ENCODE results near the gene SPATA20. TPM values are rescaled to one million over a fixed set of nuclear protein-coding genes. Genes with fewer than 3 reads are reported as not detected.

Gene SPATA20
- total and polyA plus RNA-seq, 4 donors, result 31.5 to 45.9 (median 44.0) TPM

DNA sequence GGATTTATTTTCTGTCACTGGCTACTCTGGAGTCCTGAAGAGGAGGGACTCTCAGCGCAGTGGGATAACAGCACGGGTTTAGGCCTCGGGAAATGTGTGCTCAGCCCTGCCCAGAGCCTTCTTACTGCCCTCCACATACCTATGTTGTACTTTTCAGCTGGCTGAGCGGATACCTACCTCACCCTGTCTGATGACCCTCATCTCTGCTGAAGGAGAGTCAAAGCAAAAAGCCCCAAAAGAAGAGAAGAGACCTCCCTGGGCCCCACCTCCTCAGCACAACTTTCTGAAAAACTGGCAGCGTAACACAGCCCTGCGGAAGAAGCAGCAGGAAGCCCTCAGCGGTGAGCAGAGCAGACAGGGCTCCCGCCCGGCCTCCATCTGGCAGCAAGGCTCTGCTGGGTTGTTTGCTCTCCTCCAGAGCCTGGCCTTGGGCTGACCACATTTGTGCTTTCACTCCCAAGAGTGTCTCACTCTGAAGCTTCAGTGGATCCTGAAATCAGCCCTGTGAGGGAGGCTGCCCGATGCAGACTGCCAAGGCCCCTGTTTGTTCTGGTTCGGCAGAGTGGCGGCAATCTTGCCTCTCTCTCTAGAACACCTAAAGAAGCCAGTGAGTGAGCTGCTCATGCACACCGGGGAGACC, 28.5 kb upstream of the SPATA20 start:
- 62% methylated on average over 11 of the region's 13 CpGs for WGBS (ENCODE audit: insufficient coverage)
- H3K27me3 ChIP-seq (ENCODE audit: control insufficient read depth, insufficient read depth, low read length), result no peaks in the 10 kb centered on the region
- peak overlapping the region; percentile 40 for H3K27ac ChIP-seq (ENCODE audit: low read depth, low read length)
- no peaks in the 10 kb centered on the region for H3K9me3 ChIP-seq (ENCODE audit: control insufficient read depth, insufficient read depth, low read length)
- H3K4me1 ChIP-seq (ENCODE audit: control insufficient read depth, insufficient read depth, low read length), result peaks cover 17% of the 10 kb centered on the region
- no peaks in the 10 kb centered on the region for H3K36me3 ChIP-seq (ENCODE audit: control insufficient read depth, insufficient read depth, low read length)
- H3K4me3 ChIP-seq (ENCODE audit: low read depth, low read length), result no peak overlapping the region
- DNase-seq (ENCODE audit: low read depth in 4 of 6, low spot score in 6 of 6), result peak in 1 of 6 donors; percentile 29

DNA sequence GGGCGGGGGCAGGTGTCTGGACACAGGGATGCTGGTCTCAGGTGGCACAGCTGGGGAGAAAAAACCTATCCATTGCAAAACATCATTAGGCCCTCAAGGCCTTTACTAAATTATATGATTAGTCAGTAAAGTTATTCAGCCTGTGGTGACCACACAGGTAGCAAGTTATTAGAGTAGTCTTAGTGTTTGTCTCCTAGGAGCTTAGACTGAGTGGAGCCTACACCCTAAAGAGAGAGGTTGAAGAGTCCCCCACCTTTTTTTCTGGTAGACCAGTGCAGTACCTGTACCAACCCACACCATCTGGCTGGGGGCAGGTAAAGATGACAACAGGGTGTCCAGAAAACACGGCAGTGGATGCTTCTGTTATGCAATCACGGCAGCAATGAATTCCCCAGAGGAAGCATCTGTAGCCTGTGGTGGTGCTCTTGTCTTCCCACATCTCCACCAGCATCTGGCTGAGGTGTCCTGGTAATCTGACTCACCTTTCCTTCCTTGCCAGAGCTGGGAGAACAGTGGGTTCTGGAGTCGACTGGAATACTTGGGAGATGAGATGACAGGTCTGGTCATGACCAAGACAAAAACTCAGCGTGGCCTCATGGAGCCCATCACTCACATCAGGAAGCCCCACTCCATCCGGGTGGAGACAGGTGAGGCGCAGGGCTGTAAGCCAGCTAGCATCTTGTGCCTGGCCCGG, 27.7 kb upstream of the SPATA20 start:
- no peak overlapping the region for H3K27ac ChIP-seq (ENCODE audit: low read depth, low read length)
- DNase-seq (ENCODE audit: low read depth in 4 of 6, low spot score in 6 of 6), result no peak
- H3K4me1 ChIP-seq (ENCODE audit: control insufficient read depth, insufficient read depth, low read length), result peaks cover 17% of the 10 kb centered on the region
- no peaks in the 10 kb centered on the region for H3K36me3 ChIP-seq (ENCODE audit: control insufficient read depth, insufficient read depth, low read length)
- H3K27me3 ChIP-seq (ENCODE audit: control insufficient read depth, insufficient read depth, low read length), result no peaks in the 10 kb centered on the region
- 92% methylated on average over 4 of the region's 8 CpGs for WGBS (ENCODE audit: insufficient coverage)
- no peak overlapping the region for H3K4me3 ChIP-seq (ENCODE audit: low read depth, low read length)
- no peaks in the 10 kb centered on the region for H3K9me3 ChIP-seq (ENCODE audit: control insufficient read depth, insufficient read depth, low read length)

DNA sequence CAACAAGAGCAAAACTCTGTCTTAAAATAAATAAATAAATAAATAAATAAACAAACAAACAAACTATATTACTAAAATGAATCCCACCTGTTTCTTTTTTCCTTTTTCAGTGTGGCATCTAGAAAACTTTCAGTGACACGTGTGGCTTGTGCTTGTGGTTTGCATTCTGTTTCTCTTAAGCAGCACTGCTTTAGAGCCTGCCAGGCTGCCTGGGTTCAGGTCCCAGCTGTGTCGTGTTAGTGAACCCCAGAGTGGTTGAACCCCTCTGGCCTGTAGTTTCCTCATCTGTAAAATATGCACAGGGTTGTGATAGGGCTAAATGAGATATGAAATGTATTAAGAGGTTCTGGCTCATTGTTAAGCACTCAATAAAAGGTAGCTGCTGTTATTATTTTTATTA, 26.5 kb upstream of the SPATA20 start:
- peaks cover 12% of the 10 kb centered on the region for H3K4me1 ChIP-seq (ENCODE audit: control insufficient read depth, insufficient read depth, low read length)
- H3K27ac ChIP-seq (ENCODE audit: low read depth, low read length), result no peak overlapping the region
- H3K27me3 ChIP-seq (ENCODE audit: control insufficient read depth, insufficient read depth, low read length), result no peaks in the 10 kb centered on the region
- H3K9me3 ChIP-seq (ENCODE audit: control insufficient read depth, insufficient read depth, low read length), result no peaks in the 10 kb centered on the region
- no peak for DNase-seq (ENCODE audit: low read depth in 4 of 6, low spot score in 6 of 6)
- WGBS (ENCODE audit: insufficient coverage), result 100% methylated on average over 1 of the region's 2 CpGs
- H3K36me3 ChIP-seq (ENCODE audit: control insufficient read depth, insufficient read depth, low read length), result no peaks in the 10 kb centered on the region
- H3K4me3 ChIP-seq (ENCODE audit: low read depth, low read length), result no peak overlapping the region

DNA sequence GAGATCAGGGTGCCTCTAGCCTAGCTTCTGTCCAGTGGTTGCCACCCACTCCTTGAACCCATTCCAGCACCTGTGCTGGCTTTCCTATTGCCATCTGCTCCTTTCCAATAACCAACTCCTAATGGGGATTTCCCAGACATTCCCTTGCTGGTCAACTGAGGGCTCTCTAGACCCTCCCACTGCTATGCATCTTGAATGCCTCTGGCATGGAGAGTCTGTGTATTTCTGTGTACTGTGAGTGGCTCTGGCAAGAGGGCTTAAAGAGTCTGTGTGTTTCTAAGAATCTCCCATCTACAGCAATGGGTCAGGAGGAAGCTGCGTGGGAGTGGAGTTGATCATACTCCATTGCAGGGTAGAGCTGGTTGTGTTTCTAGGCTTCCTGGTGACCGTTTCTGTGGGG, 25.5 kb upstream of the SPATA20 start:
- DNase-seq (ENCODE audit: low read depth in 4 of 6, low spot score in 6 of 6), result no peak
- no peaks in the 10 kb centered on the region for H3K27me3 ChIP-seq (ENCODE audit: control insufficient read depth, insufficient read depth, low read length)
- no peaks in the 10 kb centered on the region for H3K9me3 ChIP-seq (ENCODE audit: control insufficient read depth, insufficient read depth, low read length)
- H3K4me1 ChIP-seq (ENCODE audit: control insufficient read depth, insufficient read depth, low read length), result peaks cover 12% of the 10 kb centered on the region
- H3K4me3 ChIP-seq (ENCODE audit: low read depth, low read length), result no peak overlapping the region
- no peaks in the 10 kb centered on the region for H3K36me3 ChIP-seq (ENCODE audit: control insufficient read depth, insufficient read depth, low read length)
- WGBS (ENCODE audit: insufficient coverage), result 74% methylated on average over 2 of the region's 2 CpGs
- H3K27ac ChIP-seq (ENCODE audit: low read depth, low read length), result no peak overlapping the region

DNA sequence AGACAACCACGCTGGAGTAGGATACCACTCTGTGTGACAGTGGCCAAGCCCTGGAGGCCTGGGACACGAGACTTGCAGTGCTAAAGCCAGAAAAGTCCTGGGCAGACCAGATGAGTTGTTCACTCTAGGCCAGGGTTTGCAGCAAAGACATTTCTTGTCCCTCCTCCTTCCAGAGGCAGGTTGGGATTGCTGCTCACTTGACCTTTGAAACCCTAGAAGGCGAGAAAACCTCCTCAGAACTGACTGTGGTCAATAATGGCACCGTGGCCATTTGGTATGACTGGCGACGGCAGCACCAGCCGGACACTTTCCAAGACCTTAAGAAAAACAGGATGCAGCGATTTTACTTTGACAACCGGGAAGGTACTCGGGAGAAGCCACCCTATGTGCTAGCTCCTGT, 24.2 kb upstream of the SPATA20 start:
- WGBS (ENCODE audit: insufficient coverage), result 94% methylated on average over 10 of the region's 10 CpGs
- no peaks in the 10 kb centered on the region for H3K27me3 ChIP-seq (ENCODE audit: control insufficient read depth, insufficient read depth, low read length)
- H3K4me3 ChIP-seq (ENCODE audit: low read depth, low read length), result no peak overlapping the region
- H3K4me1 ChIP-seq (ENCODE audit: control insufficient read depth, insufficient read depth, low read length), result peaks cover 16% of the 10 kb centered on the region
- no peaks in the 10 kb centered on the region for H3K36me3 ChIP-seq (ENCODE audit: control insufficient read depth, insufficient read depth, low read length)
- no peak for DNase-seq (ENCODE audit: low read depth in 4 of 6, low spot score in 6 of 6)
- H3K27ac ChIP-seq (ENCODE audit: low read depth, low read length), result no peak overlapping the region
- H3K9me3 ChIP-seq (ENCODE audit: control insufficient read depth, insufficient read depth, low read length), result no peaks in the 10 kb centered on the region

DNA sequence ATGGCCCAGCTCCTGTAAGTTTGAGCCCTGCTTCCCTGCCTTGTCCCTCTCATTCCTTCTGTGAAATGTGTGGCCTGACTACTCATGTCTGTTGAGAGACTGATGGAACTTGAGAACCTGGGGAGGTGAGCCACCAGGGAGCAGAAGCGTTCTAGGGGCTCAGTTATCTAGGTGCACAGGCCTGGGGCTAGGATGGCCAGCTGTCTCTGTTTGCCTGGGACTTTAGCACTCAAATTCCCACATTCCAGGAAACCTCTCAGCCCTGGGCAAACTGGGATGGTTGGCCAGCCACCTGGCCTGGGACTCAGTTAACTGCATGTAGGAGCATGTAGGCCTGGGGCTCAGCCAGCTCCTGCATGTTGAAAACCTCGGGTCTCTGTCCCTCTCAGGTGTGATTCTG, 23.8 kb upstream of the SPATA20 start:
- 92% methylated on average over 2 of the region's 2 CpGs for WGBS (ENCODE audit: insufficient coverage)
- Histone ChIP-seq H3K27me3 (ENCODE audit: control insufficient read depth, insufficient read depth, low read length) (no peaks in the 10 kb centered on the region), H3K4me1 (ENCODE audit: control insufficient read depth, insufficient read depth, low read length) (peaks cover 12% of the 10 kb centered on the region), H3K36me3 (ENCODE audit: control insufficient read depth, insufficient read depth, low read length) (no peaks in the 10 kb centered on the region), H3K9me3 (ENCODE audit: control insufficient read depth, insufficient read depth, low read length) (no peaks in the 10 kb centered on the region), H3K27ac (ENCODE audit: low read depth, low read length) (no peak overlapping the region), H3K4me3 (ENCODE audit: low read depth, low read length) (no peak overlapping the region)
- DNase-seq (ENCODE audit: low read depth in 4 of 6, low spot score in 6 of 6), result no peak

DNA sequence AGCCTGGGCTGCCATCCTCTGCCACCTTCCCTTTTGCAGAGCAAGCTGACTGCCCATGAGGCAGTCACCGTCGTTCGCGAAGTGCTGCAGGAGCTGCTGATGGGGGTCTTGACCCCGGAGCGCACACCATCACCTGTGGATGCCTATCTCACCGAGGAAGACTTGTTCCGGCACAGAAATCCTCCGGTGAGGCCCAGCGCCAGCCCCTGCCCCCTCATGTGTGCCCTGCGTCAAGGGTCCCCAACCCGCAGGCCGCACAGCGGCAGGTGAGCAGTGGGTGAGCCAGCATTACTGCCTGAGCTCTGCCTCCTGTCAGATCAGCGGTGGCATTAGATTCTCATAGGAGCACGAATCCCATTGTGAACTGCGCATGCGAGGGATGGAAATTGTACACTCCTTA, 22.1 kb upstream of the SPATA20 start:
- Histone ChIP-seq H3K27me3 (ENCODE audit: control insufficient read depth, insufficient read depth, low read length) (no peaks in the 10 kb centered on the region), H3K4me3 (ENCODE audit: low read depth, low read length) (no peak overlapping the region), H3K4me1 (ENCODE audit: control insufficient read depth, insufficient read depth, low read length) (peaks cover 5% of the 10 kb centered on the region), H3K36me3 (ENCODE audit: control insufficient read depth, insufficient read depth, low read length) (no peaks in the 10 kb centered on the region), H3K27ac (ENCODE audit: low read depth, low read length) (no peak overlapping the region), H3K9me3 (ENCODE audit: control insufficient read depth, insufficient read depth, low read length) (no peaks in the 10 kb centered on the region)
- 92% methylated on average over 14 of the region's 18 CpGs for WGBS (ENCODE audit: insufficient coverage)
- DNase-seq (ENCODE audit: low read depth in 4 of 6, low spot score in 6 of 6), result no peak

DNA sequence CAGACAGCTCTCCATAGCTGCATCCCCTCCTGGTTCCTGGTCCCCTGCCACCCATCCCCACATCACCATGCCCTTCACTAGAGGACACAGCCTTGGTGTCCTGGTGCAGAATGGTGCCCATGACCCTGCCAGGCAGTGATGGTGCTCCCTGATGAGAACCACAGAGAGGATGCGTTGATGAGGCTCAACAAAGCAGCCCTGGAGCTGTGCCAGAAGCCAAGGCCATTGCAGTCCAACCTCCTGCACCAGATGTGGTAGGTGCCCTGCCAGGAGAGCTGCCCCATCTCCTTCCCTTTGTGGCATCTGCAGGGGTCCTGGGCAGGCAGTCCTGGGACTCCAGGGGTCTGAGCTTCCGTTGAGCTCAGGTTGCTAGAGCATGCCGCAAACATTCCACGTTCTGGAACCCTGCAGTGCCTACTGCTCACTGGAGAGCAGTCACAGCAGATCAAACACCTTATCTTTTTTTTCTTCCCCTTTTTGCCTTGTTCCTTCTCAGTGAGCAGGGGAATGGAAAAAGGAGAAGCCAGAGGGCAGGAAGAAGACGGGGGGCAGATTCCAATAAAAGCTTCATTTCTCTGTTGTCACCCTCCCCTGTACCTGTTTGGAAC, 19.7 kb upstream of the SPATA20 start:
- Histone ChIP-seq H3K4me3 (ENCODE audit: low read depth, low read length) (no peak overlapping the region), H3K4me1 (ENCODE audit: control insufficient read depth, insufficient read depth, low read length) (peaks cover 7% of the 10 kb centered on the region), H3K36me3 (ENCODE audit: control insufficient read depth, insufficient read depth, low read length) (no peaks in the 10 kb centered on the region), H3K27ac (ENCODE audit: low read depth, low read length) (no peak overlapping the region), H3K27me3 (ENCODE audit: control insufficient read depth, insufficient read depth, low read length) (peaks cover 13% of the 10 kb centered on the region), H3K9me3 (ENCODE audit: control insufficient read depth, insufficient read depth, low read length) (no peaks in the 10 kb centered on the region)
- peak in 1 of 6 donors; percentile 29 for DNase-seq (ENCODE audit: low read depth in 4 of 6, low spot score in 6 of 6)
- 34% methylated on average over 4 of the region's 5 CpGs for WGBS (ENCODE audit: insufficient coverage)

DNA sequence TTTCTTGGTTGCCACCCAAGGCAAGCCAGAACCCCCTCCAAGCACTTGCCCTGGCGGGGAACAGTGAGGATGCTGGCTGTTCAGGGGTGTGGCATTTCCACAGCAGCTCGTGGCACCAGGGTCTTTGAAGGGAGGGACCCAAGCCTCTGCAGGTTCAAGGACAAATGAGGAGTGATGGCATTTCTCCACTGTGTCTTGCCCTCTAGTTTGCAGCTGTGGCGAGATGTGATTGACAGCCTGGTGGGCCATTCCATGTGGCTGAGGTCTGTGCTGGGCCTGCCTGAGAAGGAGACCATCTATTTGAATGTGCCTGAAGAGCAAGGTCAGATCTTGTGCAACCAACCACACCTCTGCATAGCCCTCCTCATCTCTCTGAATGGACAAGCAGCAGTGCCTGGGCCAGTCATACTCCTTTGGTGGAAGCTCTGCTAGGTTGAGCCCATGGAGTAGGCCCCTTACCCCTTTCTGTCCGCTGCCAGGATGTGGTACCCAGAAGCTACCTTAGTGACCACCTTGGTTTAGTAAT, 19.0 kb upstream of the SPATA20 start:
- H3K27me3 ChIP-seq (ENCODE audit: control insufficient read depth, insufficient read depth, low read length), result peaks cover 21% of the 10 kb centered on the region
- no peak overlapping the region for H3K27ac ChIP-seq (ENCODE audit: low read depth, low read length)
- 61% methylated on average over 3 of the region's 4 CpGs for WGBS (ENCODE audit: insufficient coverage)
- no peaks in the 10 kb centered on the region for H3K9me3 ChIP-seq (ENCODE audit: control insufficient read depth, insufficient read depth, low read length)
- no peak overlapping the region for H3K4me3 ChIP-seq (ENCODE audit: low read depth, low read length)
- no peaks in the 10 kb centered on the region for H3K36me3 ChIP-seq (ENCODE audit: control insufficient read depth, insufficient read depth, low read length)
- no peak for DNase-seq (ENCODE audit: low read depth in 4 of 6, low spot score in 6 of 6)
- peaks cover 14% of the 10 kb centered on the region for H3K4me1 ChIP-seq (ENCODE audit: control insufficient read depth, insufficient read depth, low read length)

Measured in spinal cord (tissue), 10 donors.